GM18870 (cell line): ENCODE measurements around the gene BACH2.
A peak's percentile ranks its signal among the peaks of the same experiment; 100 is the strongest.
"Not testable (repeated sequence)": the region's sequence is repeated elsewhere in the genome, so short reads cannot be mapped to it uniquely, and the experiment has no call there.

Source experiments
- ATAC-seq: cut with Tn5 transposase; IDR thresholded peaks from one replicate; pipeline ENCODE4 v1.9.1; 2021; ENCODE audit warnings: moderate library complexity; ENCODE audit not compliant: unreplicated experiment

The BACH2 gene

GRCh38 chr6:90216072-90216977, 80.3 kb downstream of the BACH2 start:
- peak; percentile 54 for ATAC-seq

- no peak for ATAC-seq
Measured at GRCh38 chr6:90214966-90215365, 81.7 kb downstream of the BACH2 start.

DNA sequence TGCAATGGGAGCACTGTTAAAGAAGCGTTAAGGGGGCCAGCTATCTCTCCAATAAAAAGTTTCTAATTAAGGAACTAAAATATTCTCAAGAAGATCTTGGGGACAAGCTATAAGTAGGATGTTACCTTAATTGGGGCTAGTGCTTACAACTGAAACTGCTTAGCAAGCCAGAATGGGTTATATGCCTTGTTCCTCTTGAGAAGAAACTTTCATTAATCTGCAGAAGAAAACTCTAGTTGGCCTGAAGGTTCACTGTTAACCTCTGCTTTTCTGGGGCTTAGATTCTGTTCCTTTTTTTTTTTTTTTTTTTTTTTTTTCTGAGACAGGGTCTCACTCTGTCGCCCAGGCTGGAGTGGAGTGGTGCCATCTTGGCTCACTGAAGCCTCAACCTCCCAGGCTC, 82.2 kb downstream of the BACH2 start:
- ATAC-seq = no peak

DNA sequence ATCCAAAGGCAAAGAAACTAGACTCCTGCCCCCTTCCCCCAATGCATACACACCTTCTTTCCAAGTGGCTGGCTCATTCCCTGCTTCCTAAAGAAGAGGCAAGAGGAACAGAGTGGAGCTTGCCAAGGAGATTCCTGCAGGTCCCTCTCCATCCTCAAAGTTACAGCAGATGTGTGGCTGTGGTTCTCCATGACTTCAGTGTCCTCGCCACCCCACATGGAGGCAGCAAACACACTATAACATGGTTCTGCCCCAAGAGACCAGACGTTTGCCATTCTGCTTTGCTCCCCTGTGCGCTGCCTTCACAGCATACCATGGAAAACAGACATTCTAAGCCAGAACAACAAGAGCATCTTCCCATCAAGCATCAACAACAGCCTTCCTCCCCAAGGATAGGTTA, 84.4 kb downstream of the BACH2 start:
- no peak for ATAC-seq

GRCh38 chr6:90209527-90209926, 87.1 kb downstream of the BACH2 start:
- no peak for ATAC-seq

GRCh38 chr6:90208690-90209089, 88.0 kb downstream of the BACH2 start:
- not testable (repeated sequence) for ATAC-seq

DNA sequence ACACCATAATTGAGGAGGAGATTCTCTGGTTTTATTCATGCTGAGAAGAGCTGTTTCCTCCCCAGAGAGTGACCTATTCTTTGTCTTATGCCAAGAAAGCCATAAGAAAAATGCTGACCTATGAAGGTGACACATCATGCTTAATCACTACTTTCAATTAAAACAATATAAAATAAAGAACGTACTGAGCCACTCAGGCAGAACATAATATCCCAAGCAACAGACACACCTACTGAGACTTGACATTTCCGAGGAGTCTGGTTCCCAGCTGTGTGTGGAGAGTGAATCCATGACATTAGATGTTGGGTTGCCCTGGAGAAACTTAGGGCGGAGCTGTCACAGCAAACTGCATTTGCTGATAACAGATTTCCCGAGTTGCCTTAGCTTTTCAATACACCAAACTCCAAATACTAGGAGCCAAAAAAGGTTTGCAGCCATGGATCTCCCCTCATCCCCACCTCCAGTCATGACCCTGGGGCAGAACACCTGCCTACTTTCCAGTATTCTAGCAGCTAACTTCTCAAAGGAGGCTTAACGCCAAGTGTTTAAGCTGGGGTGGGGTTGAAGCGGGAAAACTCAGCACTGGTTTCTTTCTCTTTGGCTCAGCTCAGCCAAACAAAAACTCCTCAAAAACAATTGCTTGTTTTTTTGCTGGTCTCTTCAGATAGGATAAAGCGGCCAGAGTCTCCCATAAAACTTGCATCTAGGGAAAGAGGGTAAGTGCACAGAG, 92.2 kb downstream of the BACH2 start:
- no peak for ATAC-seq

DNA sequence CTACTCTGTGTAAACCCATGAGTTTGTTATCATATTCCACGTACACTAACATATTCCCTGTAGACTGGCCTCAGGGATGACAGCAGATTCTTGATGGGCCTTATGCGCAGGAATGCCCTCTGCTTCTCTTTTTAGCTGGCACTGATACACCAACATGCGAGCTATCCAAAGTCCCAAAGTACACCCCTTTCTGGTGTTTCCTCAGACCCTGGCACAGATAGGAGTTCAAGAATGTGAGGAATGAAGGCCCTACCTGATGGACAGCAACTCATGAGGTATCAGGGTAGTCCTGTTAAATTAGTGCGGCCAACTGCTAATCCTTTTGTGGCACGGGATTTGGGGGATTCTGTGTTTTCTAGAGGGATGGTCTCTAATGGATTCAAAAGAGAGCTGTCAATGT, 93.0 kb downstream of the BACH2 start:
- ATAC-seq = no peak

DNA sequence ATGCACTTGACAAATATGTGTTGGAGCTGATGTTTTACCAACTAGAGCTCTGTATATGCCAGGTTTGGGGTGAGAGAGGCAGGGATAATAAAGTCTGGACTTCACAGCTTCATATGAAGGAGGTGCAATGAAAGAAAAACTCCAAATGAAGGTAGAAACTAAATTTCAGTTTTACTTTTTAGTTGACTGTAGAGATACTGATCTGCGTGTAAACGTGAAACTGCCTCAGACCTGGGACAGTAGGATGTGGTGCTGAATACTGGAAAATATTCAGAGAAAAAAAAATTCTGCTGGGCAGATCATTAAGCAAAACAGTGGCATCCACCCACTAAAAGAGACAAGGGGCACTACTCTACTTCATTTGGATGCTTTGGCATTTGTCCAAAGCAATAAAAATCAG, 94.5 kb downstream of the BACH2 start:
- peak; percentile 76 for ATAC-seq

- ATAC-seq = no peak
Measured at GRCh38 chr6:90199900-90200299, 96.7 kb downstream of the BACH2 start.

GRCh38 chr6:90198758-90199425, 97.8 kb downstream of the BACH2 start:
- ATAC-seq = no peak

GRCh38 chr6:90197854-90198496, 98.7 kb downstream of the BACH2 start:
- no peak for ATAC-seq

DNA sequence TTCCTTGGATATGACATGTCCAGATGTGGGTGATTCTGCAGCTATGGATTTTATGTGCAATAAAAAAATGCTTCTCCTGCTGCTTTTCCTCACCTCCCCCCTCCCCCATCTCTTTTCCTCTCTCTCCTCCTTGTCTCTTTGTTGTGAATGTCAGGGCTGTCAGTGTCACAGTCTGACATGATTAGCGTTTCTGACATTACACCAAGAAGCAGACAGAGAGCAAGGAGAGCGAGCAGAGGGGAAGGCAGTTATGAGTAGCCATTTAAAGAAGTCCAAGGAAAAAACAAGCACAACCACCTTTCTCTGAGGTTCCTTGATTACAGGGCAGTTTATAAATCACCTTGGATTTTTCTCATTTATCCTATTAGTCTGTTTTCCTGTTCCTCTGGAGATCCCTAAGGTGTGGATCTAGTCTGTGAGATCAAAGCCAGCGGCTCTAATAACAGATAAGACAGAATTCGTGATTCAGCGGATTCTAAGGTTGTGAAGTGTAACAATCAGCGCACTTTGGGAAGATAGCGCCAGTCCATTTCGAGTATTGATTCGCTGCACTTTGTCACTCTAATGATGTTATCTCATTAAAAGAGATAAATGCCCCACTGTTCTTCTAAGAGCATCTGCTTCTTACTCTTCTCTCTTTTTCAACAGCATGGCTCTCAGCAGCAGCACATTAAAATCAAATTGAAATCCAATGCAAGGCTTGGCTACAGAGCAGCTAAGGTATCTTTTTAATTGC, 101.4 kb downstream of the BACH2 start:
- no peak for ATAC-seq

- ATAC-seq = no peak
Measured at GRCh38 chr6:90194371-90194841, 102.2 kb downstream of the BACH2 start.

GRCh38 chr6:90193359-90193758, 103.3 kb downstream of the BACH2 start:
- ATAC-seq = no peak

DNA sequence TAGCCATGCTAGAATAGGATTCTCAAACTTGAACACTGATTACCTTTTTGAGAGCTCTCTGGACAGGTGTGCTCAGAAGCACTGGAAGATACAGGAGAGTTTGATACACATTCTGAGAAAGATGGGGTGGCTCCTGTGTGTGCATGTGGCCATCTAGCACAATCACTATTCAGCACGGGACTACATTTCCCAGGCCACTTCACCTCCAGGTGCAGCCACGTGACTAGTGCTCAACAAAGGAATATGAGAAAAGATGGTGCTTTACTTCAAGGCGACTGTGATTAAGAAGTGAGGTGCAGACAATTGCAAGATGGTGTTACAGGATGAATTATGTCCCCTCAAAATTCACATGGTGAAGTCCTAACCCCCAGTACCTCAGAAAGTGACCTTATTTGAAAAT, 103.8 kb downstream of the BACH2 start:
- ATAC-seq = no peak

DNA sequence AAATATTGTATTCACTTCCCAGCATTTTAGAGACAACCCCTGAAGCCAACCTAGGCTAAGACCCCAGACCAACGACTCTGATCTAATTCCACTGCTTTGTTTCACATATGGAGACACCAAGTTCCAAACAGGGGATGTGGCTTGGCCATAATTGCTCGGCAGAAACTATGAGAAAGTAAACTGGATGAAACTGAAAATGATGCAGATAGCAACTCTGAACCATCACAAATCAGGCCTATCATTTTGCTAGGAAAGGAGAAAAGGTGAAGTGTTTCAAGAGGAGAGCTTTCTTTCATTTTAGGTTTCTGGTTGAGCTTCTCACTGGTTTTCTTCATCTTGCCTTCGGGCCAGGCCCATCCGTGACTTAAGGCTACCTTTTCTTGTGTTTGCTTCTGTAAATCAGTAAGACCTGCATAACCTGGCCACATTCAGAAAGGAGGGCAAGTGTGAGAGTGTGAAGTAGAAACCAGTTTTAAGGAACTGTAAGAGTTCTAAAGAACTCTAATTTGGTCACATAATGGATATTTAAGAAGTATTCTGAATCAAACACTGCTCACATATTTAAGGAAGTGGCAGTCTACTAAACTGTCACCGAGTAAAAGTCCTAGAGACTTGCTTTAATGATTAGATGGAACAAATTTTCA, 105.8 kb downstream of the BACH2 start:
- ATAC-seq = peak; percentile 52

GRCh38 chr6:90190131-90190530, 106.5 kb downstream of the BACH2 start:
- ATAC-seq = no peak

DNA sequence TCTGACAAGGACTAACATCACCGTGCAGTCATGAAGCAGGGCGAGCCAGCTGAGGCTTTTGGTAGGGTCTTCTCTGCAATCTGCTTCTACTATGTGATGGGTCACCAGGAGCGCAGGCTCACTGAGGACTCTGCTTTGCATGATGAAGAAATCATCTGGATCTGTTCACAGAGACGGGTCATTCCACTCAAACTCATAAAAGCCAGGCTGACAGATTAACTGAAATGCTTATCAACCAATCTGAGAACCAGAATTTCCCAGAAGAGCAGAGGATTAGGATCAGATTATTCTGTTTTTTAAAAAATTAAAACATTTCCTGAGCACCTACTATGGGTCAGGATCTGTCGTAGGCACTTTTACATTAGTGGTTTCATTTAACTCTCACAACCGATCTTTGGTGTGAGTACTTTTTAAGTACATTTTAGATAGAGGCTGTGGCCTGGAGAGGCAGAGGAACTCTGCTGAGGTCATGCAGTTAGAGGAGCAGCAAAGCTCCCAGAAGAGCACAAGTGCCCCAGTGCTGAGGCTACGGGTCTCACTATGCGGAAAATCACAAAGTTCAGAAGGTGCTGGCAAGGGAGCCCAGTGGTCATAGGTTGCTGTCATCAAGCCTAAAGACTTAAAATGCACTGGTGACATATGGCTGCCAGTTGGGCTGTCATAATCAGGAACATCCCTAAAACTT, 109.1 kb downstream of the BACH2 start:
- ATAC-seq = no peak
